ENCODE results near the gene KRT33B.

Gene KRT33B

GRCh38 chr17:41322903-41323895, 46.4 kb downstream of the KRT33B start:
- FAIRE-seq: no peak

GRCh38 chr17:41322094-41322902, 47.3 kb downstream of the KRT33B start:
- peak; percentile 97 for FAIRE-seq

- no peak for FAIRE-seq
These were observed 51.4 kb downstream of the KRT33B start for GRCh38 chr17:41318231-41318630.

GRCh38 chr17:41315814-41316445, 53.7 kb downstream of the KRT33B start:
- FAIRE-seq: no peak

GRCh38 chr17:41315204-41315794, 54.3 kb downstream of the KRT33B start, which contains the start of gene KRTAP17-1:
Gene KRTAP17-1, minus strand, starts transcription at chr17:41315710. Its CDS starts 60 bp downstream, at chr17:41315650.
- no peak for FAIRE-seq
